Measurements from ENCODE around the gene NCAM1.

The NCAM1 gene

GRCh38 chr11:113119966-113120736 is 158.9 kb downstream of the NCAM1 start:
- no peak overlapping the region for H3K4me3 ChIP-seq
- no peak overlapping the region for H3K27ac ChIP-seq

GRCh38 chr11:113121746-113122145 is 160.5 kb downstream of the NCAM1 start:
- Histone ChIP-seq H3K4me3 (no peak overlapping the region), H3K27ac (no peak overlapping the region)

GRCh38 chr11:113124006-113124405 is 162.8 kb downstream of the NCAM1 start:
- no peak overlapping the region for H3K4me3 ChIP-seq
- H3K27ac ChIP-seq = no peak overlapping the region

GRCh38 chr11:113124578-113124977 is 163.4 kb downstream of the NCAM1 start:
- Histone ChIP-seq H3K27ac (no peak overlapping the region), H3K4me3 (no peak overlapping the region)

- H3K27ac ChIP-seq = no peak overlapping the region
- no peak overlapping the region for H3K4me3 ChIP-seq
Observed at GRCh38 chr11:113129261-113129992, 168.2 kb downstream of the NCAM1 start.

GRCh38 chr11:113131036-113131775 is 170.0 kb downstream of the NCAM1 start:
- H3K27ac ChIP-seq = no peak overlapping the region
- H3K4me3 ChIP-seq = no peak overlapping the region

- Histone ChIP-seq H3K27ac (no peak overlapping the region), H3K4me3 (no peak overlapping the region)
Observed at GRCh38 chr11:113133071-113133470, 171.9 kb downstream of the NCAM1 start.

GRCh38 chr11:113134626-113135025 is 173.4 kb downstream of the NCAM1 start:
- H3K27ac ChIP-seq = no peak overlapping the region
- no peak overlapping the region for H3K4me3 ChIP-seq

- Histone ChIP-seq H3K4me3 (no peak overlapping the region), H3K27ac (no peak overlapping the region)
Observed at GRCh38 chr11:113137713-113138529, 176.7 kb downstream of the NCAM1 start.

- H3K4me3 ChIP-seq = no peak overlapping the region
- no peak overlapping the region for H3K27ac ChIP-seq
Observed at GRCh38 chr11:113138731-113139130, 177.5 kb downstream of the NCAM1 start.

GRCh38 chr11:113141010-113141409 is 179.8 kb downstream of the NCAM1 start:
- H3K27ac ChIP-seq = no peak overlapping the region

GRCh38 chr11:113142508-113142907 is 181.3 kb downstream of the NCAM1 start:
- Histone ChIP-seq H3K4me3 (no peak overlapping the region), H3K27ac (no peak overlapping the region)

More at GRCh38 chr11:113141010-113141409, 179.8 kb downstream of the NCAM1 start:
- H3K4me3 ChIP-seq = no peak overlapping the region

GRCh38 chr11:113147249-113147648 is 186.0 kb downstream of the NCAM1 start:
- no peak overlapping the region for H3K27ac ChIP-seq
- H3K4me3 ChIP-seq = no peak overlapping the region

- H3K27ac ChIP-seq = no peak overlapping the region
- no peak overlapping the region for H3K4me3 ChIP-seq
Observed at GRCh38 chr11:113148076-113148475, 186.9 kb downstream of the NCAM1 start.

- no peak overlapping the region for H3K27ac ChIP-seq
Observed at GRCh38 chr11:113148652-113149051, 187.4 kb downstream of the NCAM1 start.

GRCh38 chr11:113151521-113151920 is 190.3 kb downstream of the NCAM1 start:
- Histone ChIP-seq H3K4me3 (no peak overlapping the region), H3K27ac (no peak overlapping the region)

More at GRCh38 chr11:113148652-113149051, 187.4 kb downstream of the NCAM1 start:
- no peak overlapping the region for H3K4me3 ChIP-seq

- no peak overlapping the region for H3K4me3 ChIP-seq
- H3K27ac ChIP-seq = no peak overlapping the region
Observed at GRCh38 chr11:113152500-113152899, 191.3 kb downstream of the NCAM1 start.

- no peak overlapping the region for H3K4me3 ChIP-seq
- no peak overlapping the region for H3K27ac ChIP-seq
Observed at GRCh38 chr11:113153847-113154246, 192.6 kb downstream of the NCAM1 start.

GRCh38 chr11:113159988-113160807 is 199.0 kb downstream of the NCAM1 start:
- no peak overlapping the region for H3K27ac ChIP-seq

More at GRCh38 chr11:113159988-113160807, 199.0 kb downstream of the NCAM1 start:
- no peak overlapping the region for H3K4me3 ChIP-seq
